Posterior cingulate gyrus (tissue), 11 donors: ENCODE results near the gene TTLL3.
"Not testable (repeated sequence)": the region's sequence is repeated elsewhere in the genome, so short reads cannot be mapped to it uniquely, and the experiment has no call there.

Experiments used
- DNase-seq, 10 donors: peaks; one replicate each; pipeline versions ENCODE4 v3.0.0 to v3.0.0-alpha.2; 2020 to 2021; ENCODE audit warnings: mixed read lengths in 3 of 10
- intact Hi-C: fragments of 100-400 bp; cut with DNase I; formaldehyde crosslinking; loops from one replicate; pipeline ENCODE4 v1.15.1; 2023

TTLL3 gene

GRCh38 chr3:9862391-9863057 lies 52.5 kb downstream of the TTLL3 start:
- no peak for DNase-seq
- intact Hi-C loops, result no loop called here

- intact Hi-C loops, result no loop called here
- DNase-seq, result peak in 1 of 10 donors; percentile 72
Measured at GRCh38 chr3:9863058-9863772, 53.2 kb downstream of the TTLL3 start.

GRCh38 chr3:9864200-9864927 lies 54.3 kb downstream of the TTLL3 start:
- intact Hi-C loops, result no loop called here
- peak in 9 of 10 donors; percentile 12 to 85 (median 39) for DNase-seq

GRCh38 chr3:9865125-9865637 lies 55.1 kb downstream of the TTLL3 start:
- peak in 1 of 10 donors; percentile 62 for DNase-seq
- intact Hi-C loops, result not testable (repeated sequence)

GRCh38 chr3:9866639-9867038 lies 56.6 kb downstream of the TTLL3 start:
- intact Hi-C loops, result no loop called here
- DNase-seq, result no peak

GRCh38 chr3:9867106-9867505 lies 57.0 kb downstream of the TTLL3 start:
- intact Hi-C loops, result no loop called here

GRCh38 chr3:9869955-9870354 lies 59.9 kb downstream of the TTLL3 start:
- intact Hi-C loops, result no loop called here
- DNase-seq, result no peak

More at GRCh38 chr3:9867106-9867505, 57.0 kb downstream of the TTLL3 start:
- no peak for DNase-seq

- intact Hi-C loops, result no loop called here
- DNase-seq, result no peak
Measured at GRCh38 chr3:9870978-9871377, 60.9 kb downstream of the TTLL3 start.

GRCh38 chr3:9872067-9872466 lies 62.0 kb downstream of the TTLL3 start:
- DNase-seq, intact Hi-C loops: not testable (repeated sequence)

- intact Hi-C loops, result no loop called here
- DNase-seq, result no peak
Measured at GRCh38 chr3:9875448-9875847, 65.4 kb downstream of the TTLL3 start.

GRCh38 chr3:9876255-9876654 lies 66.2 kb downstream of the TTLL3 start:
- DNase-seq, intact Hi-C loops: not testable (repeated sequence)

- no peak for DNase-seq
- intact Hi-C loops, result no loop called here
Measured at GRCh38 chr3:9876991-9877390, 66.9 kb downstream of the TTLL3 start.

GRCh38 chr3:9878700-9879099 lies 68.6 kb downstream of the TTLL3 start:
- intact Hi-C loops, result no loop called here

GRCh38 chr3:9879830-9880549 lies 69.9 kb downstream of the TTLL3 start, which contains the start of gene CIDEC:
Gene CIDEC, minus strand, starts transcription at chr3:9880253. Its CDS starts 1,767 bp downstream, at chr3:9878486.
- intact Hi-C loops, result no loop called here
- no peak for DNase-seq

More at GRCh38 chr3:9878700-9879099, 68.6 kb downstream of the TTLL3 start:
- DNase-seq, result no peak

GRCh38 chr3:9881441-9881840 lies 71.4 kb downstream of the TTLL3 start:
- intact Hi-C loops, result no loop called here

GRCh38 chr3:9883706-9884554 lies 73.9 kb downstream of the TTLL3 start:
- no peak for DNase-seq
- intact Hi-C loops, result no loop called here

More at GRCh38 chr3:9881441-9881840, 71.4 kb downstream of the TTLL3 start:
- no peak for DNase-seq

- no peak for DNase-seq
- intact Hi-C loops, result no loop called here
Measured at GRCh38 chr3:9884555-9885165, 74.6 kb downstream of the TTLL3 start.
